HG03095 (cell line): ENCODE results near the gene SAT2.
A peak's percentile ranks its signal among the peaks of the same experiment; 100 is the strongest.
"Not testable (repeated sequence)": the region's sequence is repeated elsewhere in the genome, so short reads cannot be mapped to it uniquely, and the experiment has no call there.

Experiments
- ATAC-seq: cut with Tn5 transposase; IDR thresholded peaks from one replicate; pipeline ENCODE4 v1.9.1; 2021; ENCODE audit warnings: moderate library complexity; ENCODE audit not compliant: unreplicated experiment

The SAT2 gene

GRCh38 chr17:7634384-7634783, 6.8 kb upstream of the SAT2 start:
- ATAC-seq = no peak

- no peak for ATAC-seq
Observed at GRCh38 chr17:7633093-7633492, 5.5 kb upstream of the SAT2 start.

- ATAC-seq = no peak
Observed at GRCh38 chr17:7632492-7632894, 4.9 kb upstream of the SAT2 start.

GRCh38 chr17:7631398-7632380, 4.1 kb upstream of the SAT2 start:
- no peak for ATAC-seq

GRCh38 chr17:7629939-7630571, 2.4 kb upstream of the SAT2 start, which contains the start of gene SHBG:
TSS of gene SHBG (plus strand) at chr17:7630135. CDS start at chr17:7630173, 38 bp downstream.
- ATAC-seq = no peak

- ATAC-seq = no peak
Observed at GRCh38 chr17:7626956-7627249, 718 bp downstream of the SAT2 start.

DNA sequence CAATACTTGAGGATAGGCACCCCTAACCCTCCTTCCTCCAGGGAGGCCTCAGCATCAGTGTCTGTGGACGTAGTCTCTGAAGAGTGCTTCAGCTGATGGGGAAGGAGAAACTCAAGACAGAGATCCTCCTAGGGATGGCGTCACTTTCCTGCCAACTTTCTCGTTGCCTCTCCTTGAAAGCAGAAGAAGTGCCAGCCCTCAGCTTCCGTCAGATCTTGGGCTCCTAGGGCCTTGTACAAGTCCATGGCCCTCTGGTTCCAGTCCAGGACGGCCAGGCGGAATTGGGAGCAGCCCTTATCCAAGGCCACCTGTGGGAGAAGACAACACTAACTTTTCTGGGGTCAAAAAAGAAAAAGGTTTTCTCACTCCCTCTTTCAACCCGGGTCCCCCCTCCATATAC, 1.3 kb downstream of the SAT2 start:
- no peak for ATAC-seq

- not testable (repeated sequence) for ATAC-seq
Observed at GRCh38 chr17:7625749-7626148, 1.9 kb downstream of the SAT2 start.

GRCh38 chr17:7623661-7624060, 4.0 kb downstream of the SAT2 start:
- ATAC-seq = no peak

- ATAC-seq = no peak
Observed at GRCh38 chr17:7620835-7621234, 6.8 kb downstream of the SAT2 start.

DNA sequence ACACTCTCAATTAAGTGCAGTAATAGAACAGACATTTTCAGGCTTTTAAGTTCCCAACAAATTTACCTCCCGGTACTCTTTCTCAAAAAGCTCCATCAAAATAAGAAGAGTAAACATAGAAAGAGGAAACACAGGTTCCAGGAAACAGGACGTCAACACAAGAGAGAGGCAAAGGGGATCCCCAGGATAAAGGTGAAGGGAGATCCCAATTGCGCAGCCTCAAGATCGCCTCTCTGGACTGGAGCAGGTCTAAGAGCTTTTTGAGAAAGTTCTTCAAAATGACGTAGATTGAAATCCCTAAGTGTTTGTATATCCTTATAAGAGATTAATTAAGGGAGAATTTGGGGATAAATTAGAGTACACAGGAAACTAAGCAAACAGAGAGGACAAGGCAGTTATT, 9.0 kb downstream of the SAT2 start:
- ATAC-seq = no peak

DNA sequence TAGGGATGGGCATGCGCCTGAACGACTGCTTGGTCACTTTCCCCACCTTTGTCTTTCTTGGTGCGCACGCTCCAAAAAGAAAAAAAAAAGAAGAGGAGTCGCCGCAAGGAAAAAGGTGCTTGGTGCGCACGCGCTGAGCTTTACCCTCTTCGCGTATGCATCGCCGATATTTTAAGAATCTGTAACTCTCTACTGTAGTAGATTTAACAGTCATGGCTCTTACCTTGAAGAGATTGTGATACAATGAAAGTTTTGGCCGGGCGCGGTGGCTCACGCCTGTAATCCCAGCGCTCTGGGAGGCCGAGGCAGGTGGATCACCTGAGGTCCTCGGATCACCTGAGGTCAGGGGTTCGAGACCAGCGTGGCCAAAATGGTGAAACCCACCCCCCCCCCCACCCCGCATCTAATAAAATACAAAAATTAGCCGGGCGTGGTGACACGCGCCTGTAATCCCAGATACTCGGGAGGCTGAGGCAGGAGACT, 12.3 kb downstream of the SAT2 start:
- ATAC-seq = no peak

DNA sequence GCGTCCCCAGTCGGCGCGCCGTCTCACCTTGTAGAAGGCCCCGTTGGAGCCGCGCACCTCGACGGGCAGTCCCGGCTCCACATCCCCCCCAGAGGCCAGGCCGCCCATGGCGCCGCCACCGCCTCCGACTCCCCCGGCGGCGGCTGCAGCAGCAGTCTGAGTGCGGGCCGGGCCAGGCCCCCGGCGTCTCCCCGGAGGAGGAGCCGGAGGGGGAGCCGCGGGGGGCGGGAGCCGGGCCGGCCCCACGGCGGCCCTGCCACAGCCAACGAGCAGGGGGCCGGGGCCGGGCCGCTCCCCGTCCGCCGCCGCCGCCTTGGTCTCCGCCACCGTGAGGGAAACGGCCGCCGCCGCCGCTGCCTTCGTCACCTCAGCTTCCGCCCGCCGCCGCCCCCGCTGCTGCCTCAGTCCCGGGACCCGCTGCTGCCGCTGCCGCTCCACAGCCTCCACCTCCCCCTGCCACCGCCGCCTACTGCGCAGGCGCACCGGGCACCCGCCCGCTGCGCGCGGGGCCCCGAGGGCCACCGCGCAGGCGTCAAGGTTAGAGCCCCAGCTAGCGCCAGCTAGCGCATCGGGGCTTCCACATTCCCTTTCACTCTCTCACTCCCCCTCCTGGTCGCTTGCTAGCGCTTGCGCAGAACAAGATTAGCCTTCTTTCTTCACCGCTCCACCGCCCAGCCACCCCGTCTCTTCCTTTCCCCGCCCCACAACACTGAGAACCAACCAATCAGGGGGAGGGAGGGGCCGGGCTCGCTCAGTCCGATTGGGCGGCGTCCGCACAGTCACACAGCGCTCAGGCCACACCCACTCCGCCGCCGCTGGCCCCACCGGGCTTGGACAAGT, 13.0 kb downstream of the SAT2 start, which contains the start of gene FXR2:
Gene FXR2 (minus strand): TSS at position 473 of the 840 bp plus-strand sequence. CDS start 365 bp downstream, at position 108.
- peak; percentile 82 for ATAC-seq

DNA sequence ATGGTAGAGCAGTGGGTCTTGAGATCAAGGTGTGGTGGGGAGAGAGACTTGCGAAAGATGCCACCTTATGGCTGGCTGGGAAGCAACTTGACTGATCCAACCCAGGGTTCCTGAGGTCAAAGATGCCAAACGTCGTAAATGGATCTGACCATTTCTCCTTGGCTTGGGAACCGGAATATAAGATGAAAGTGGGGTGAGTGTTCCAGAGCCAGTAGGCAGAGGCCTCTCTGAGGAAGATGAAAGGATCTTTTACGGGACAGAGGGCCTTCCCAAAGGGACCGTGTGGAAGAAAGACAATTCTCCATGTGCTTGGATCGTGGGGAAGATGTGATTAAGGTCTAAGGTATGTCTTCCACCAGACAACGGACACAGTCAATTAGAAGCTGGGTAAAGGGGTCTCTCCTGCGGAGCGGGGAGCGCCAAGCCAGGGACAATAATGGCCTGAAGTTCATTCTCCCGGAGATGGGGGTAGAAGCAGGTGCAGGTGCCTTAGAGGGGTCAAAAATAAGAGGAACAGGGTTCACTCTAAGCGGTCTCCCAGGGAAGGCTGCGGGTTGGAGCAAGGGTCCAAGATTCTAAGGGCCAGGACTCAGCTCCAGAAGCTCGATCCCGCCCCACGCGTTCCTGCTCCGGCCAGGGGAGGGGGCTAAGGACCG, 13.7 kb downstream of the SAT2 start:
- no peak for ATAC-seq

DNA sequence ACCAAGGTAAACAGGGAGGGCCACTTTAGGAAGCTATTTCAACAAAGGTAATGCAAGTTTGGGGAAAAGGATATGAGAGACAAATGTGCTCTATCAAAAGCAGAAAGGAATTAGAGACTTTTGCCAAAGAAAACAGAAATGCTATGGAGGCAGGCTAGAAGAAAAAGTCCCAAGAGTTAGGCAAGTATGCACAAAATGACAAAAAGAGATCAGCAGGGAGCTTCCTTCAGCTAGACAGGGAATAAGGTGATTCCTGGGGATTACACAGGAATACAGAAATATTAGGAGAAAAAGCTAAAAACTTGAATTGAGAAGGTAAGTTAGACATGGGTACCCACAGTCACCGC, 15.4 kb downstream of the SAT2 start:
- no peak for ATAC-seq

DNA sequence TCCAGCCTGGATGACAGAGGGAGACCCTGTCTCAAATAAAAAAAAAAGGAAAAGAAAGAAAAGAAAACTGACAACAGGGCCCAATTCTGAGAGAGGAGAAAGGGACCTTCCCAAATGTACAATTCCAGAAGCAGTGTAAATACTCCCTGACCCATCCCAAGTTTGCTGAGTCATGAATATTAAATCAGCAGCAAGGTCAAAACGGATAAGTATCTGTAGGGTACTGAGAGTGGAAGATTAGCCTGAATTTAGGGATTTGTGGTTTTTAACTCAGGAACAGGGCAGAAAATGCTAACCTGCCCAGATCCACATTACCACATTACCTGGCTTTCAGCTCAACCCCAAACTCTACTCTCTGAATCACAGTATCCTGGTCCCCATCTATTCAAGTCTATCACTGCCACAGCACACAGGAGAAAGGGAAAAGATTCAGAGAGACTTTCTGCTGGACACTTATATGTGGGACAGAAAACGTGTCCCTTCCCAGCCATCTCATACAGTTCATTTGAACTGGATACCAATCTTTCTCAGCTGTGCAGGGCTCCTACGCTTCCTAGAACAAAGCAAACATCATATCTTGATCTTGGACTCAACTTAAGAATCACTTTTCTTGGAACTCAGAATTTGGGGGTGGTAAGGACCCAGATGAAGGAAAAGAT, 15.9 kb downstream of the SAT2 start:
- ATAC-seq = no peak

DNA sequence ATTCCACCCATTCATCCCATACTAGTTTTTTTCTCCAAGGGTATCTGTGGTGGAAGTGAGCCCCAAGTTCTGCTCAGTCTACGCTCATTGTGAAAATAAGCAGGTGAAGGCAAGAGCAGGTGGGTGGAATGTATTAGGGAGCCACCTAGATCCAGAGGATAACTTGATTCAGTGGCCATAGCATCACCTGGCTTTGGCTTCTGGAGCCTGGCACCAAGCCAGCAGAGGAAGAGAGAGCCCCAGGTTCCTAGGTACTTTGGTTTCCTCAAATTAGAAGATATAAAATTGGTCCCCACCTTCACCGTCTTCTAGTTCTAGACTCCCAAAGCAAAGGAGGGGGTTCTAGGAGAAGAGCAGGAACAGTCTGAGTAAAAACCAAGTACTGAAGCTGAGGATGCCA, 17.0 kb downstream of the SAT2 start:
- no peak for ATAC-seq

DNA sequence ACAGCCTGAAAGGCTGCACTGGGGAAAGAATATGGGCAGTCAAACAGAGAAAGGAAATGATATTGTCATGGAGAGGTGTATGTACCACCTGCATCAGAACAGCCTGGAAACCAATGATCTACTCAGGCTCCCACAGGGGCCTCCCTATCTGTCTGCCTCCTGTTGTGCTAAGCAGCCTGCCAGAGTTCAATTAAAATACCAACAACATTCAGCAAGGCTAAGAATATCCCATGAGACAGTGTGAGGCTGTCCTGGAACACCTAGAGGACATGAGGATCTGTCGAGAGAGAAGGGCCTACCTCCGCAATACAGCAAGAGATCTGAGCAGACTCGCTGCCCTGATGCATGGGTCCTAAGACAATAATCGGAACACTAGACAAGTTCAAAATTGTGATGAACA, 21.3 kb downstream of the SAT2 start:
- ATAC-seq = no peak

- ATAC-seq = not testable (repeated sequence)
Observed at GRCh38 chr17:7597561-7597960, 30.1 kb downstream of the SAT2 start.

GRCh38 chr17:7593296-7593695, 34.3 kb downstream of the SAT2 start:
- no peak for ATAC-seq
